ENCODE measurements around the gene ASTN2.
"Not testable (repeated sequence)": the region's sequence is repeated elsewhere in the genome, so short reads cannot be mapped to it uniquely, and the experiment has no call there.

ASTN2 gene

DNA sequence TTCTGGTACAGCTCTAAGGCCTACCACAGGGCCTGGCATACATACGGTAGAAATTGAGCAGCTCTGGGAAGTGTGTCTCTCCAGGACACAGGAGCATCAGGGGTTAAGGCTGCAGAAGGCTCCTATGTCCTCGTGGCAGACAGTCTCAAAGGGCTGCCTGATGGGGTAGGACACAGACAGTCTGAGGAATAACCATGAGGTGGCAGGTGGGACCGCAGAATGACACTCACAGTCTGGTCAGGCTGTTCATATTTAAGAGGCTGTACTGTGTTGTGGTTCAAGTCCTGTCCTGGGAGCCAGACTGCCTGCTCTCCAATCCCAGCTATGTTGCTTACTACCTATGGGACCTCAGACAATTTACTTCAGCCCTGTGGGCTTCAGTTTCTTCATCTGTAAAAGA is 510.7 kb downstream of the ASTN2 start:
- H3K4me3 ChIP-seq (ENCODE audit: low read depth, low read length): no peak overlapping the region
- no peak for TF ChIP-seq MAX (IDR thresholded peaks at IDR 0.05; ENCODE audit: low read depth, low read length)
- TF ChIP-seq MYC (IDR thresholded peaks at IDR 0.05; ENCODE audit: low read depth, low read length): no peak
- TF ChIP-seq, protein P1, sequence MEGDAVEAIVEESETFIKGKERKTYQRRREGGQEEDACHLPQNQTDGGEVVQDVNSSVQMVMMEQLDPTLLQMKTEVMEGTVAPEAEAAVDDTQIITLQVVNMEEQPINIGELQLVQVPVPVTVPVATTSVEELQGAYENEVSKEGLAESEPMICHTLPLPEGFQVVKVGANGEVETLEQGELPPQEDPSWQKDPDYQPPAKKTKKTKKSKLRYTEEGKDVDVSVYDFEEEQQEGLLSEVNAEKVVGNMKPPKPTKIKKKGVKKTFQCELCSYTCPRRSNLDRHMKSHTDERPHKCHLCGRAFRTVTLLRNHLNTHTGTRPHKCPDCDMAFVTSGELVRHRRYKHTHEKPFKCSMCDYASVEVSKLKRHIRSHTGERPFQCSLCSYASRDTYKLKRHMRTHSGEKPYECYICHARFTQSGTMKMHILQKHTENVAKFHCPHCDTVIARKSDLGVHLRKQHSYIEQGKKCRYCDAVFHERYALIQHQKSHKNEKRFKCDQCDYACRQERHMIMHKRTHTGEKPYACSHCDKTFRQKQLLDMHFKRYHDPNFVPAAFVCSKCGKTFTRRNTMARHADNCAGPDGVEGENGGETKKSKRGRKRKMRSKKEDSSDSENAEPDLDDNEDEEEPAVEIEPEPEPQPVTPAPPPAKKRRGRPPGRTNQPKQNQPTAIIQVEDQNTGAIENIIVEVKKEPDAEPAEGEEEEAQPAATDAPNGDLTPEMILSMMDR (IDR thresholded peaks at IDR 0.05; ENCODE audit: low read depth, low read length): no peak
- TF ChIP-seq POLR2A (IDR thresholded peaks at IDR 0.05; ENCODE audit: extremely low read depth, insufficient read length): no peak
- no peak for DNase-seq (ENCODE audit: low read depth)

DNA sequence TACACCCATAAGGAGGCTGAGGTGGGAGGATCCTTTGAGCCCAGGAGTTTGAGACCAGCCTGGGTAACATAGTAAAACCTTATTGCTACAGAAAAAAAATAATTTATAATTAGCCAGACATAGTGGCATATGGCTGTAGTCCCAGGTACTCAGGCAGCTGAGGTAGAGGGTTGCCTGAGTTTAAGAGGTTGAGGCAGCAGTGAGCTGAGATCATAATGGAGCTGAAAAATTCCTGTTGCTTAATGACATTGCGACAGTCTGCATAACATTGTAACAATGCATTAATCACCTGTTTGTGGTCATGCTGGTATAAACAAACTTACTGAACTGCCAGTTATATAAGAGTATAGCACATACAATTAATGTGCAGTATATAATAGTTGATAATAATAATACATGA is 513.6 kb downstream of the ASTN2 start:
- no peak for TF ChIP-seq MAX (IDR thresholded peaks at IDR 0.05; ENCODE audit: low read depth, low read length)
- TF ChIP-seq, protein P1 (IDR thresholded peaks at IDR 0.05; ENCODE audit: low read depth, low read length): no peak
- no peak for TF ChIP-seq POLR2A (IDR thresholded peaks at IDR 0.05; ENCODE audit: extremely low read depth, insufficient read length)
- no peak for TF ChIP-seq MYC (IDR thresholded peaks at IDR 0.05; ENCODE audit: low read depth, low read length)
- DNase-seq (ENCODE audit: low read depth): no peak
- H3K4me3 ChIP-seq (ENCODE audit: low read depth, low read length): no peak overlapping the region

DNA sequence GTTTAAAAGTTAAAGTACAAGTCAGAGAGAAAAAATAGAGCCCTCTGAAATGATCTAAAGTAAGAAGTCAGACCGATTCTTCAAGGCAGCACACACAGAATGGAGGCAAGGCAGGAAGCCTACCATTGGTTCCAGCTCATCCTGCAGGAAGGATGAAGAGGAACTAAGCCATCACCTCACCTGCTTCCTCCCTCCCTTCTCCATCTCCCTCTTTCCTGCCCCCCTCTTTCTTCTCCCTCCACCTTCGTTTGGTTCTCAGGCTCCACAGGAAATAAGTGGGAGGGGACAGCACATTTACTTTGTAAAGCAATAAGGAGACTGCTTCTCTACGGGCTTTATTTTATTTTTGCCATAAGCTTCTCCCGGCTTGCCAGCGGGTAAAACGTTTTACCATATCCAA is 514.3 kb downstream of the ASTN2 start:
- no peak overlapping the region for H3K4me3 ChIP-seq (ENCODE audit: low read depth, low read length)
- DNase-seq (ENCODE audit: low read depth): no peak
- TF ChIP-seq, protein P1 (IDR thresholded peaks at IDR 0.05; ENCODE audit: low read depth, low read length): no peak
- TF ChIP-seq POLR2A (IDR thresholded peaks at IDR 0.05; ENCODE audit: extremely low read depth, insufficient read length): no peak

GRCh38 chr9:116900007-116900367 is 514.9 kb downstream of the ASTN2 start:
- no peak for TF ChIP-seq MYC (IDR thresholded peaks at IDR 0.05; ENCODE audit: low read depth, low read length)
- no peak for DNase-seq (ENCODE audit: low read depth)
- H3K4me3 ChIP-seq (ENCODE audit: low read depth, low read length): no peak overlapping the region

GRCh38 chr9:116899337-116900006 is 515.4 kb downstream of the ASTN2 start:
- TF ChIP-seq, protein P1 (IDR thresholded peaks at IDR 0.05; ENCODE audit: low read depth, low read length): no peak
- no peak for TF ChIP-seq MYC (IDR thresholded peaks at IDR 0.05; ENCODE audit: low read depth, low read length)
- TF ChIP-seq MAX (IDR thresholded peaks at IDR 0.05; ENCODE audit: low read depth, low read length): no peak
- no peak for TF ChIP-seq POLR2A (IDR thresholded peaks at IDR 0.05; ENCODE audit: extremely low read depth, insufficient read length)
- DNase-seq (ENCODE audit: low read depth): no peak

GRCh38 chr9:116898131-116898530 is 516.7 kb downstream of the ASTN2 start:
- not testable (repeated sequence) for DNase-seq (ENCODE audit: low read depth); H3K4me3 ChIP-seq (ENCODE audit: low read depth, low read length)

More at GRCh38 chr9:116899337-116900006, 515.4 kb downstream of the ASTN2 start:
- H3K4me3 ChIP-seq (ENCODE audit: low read depth, low read length): no peak overlapping the region

GRCh38 chr9:116897201-116897600 is 517.7 kb downstream of the ASTN2 start:
- H3K4me3 ChIP-seq (ENCODE audit: low read depth, low read length): no peak overlapping the region
- DNase-seq (ENCODE audit: low read depth): no peak
- TF ChIP-seq MYC (IDR thresholded peaks at IDR 0.05; ENCODE audit: low read depth, low read length): no peak
- no peak for TF ChIP-seq POLR2A (IDR thresholded peaks at IDR 0.05; ENCODE audit: extremely low read depth, insufficient read length)
- TF ChIP-seq MAX (IDR thresholded peaks at IDR 0.05; ENCODE audit: low read depth, low read length): no peak
- TF ChIP-seq, protein P1 (IDR thresholded peaks at IDR 0.05; ENCODE audit: low read depth, low read length): no peak
